ENCODE data around the gene APOL6. TPM values are rescaled to one million over a fixed set of nuclear protein-coding genes. Genes with fewer than 3 reads are reported as not detected.

The APOL6 gene
- total and polyA plus RNA-seq, 9 of the 15 experiments (the other 6 are each of a cell fraction or from before 2014, with no cell fraction given), result 0.29 to 1.2 (median 0.70) TPM

GRCh38 chr22:35630387-35630793 is 17.9 kb upstream of the APOL6 start:
- ATAC-seq (0 out of 3 replicates have a peak, but pooled peaks have one; percentile 16), FAIRE-seq (peak; percentile 11), DNase-seq (ENCODE audit: extremely low read depth in 1 of 4, low spot score in 3 of 4) (no peak)
- TF ChIP-seq KDM2B (CRISPR knock-in tag; IDR thresholded peaks at IDR 0.05), result no peak
- TF ChIP-seq USF2 (CRISPR knock-in tag; IDR thresholded peaks at IDR 0.05), result peak; percentile 61
- no peak for TF ChIP-seq HNRNPK (IDR thresholded peaks at IDR 0.05; ENCODE audit: low read depth, low read length, poor library complexity, severe bottlenecking)
- peak; percentile 35; the same call in 1 of the 2 replicates for TF ChIP-seq RAD51 (IDR thresholded peaks at IDR 0.05; ENCODE audit: borderline replicate concordance, low read depth)
- TF ChIP-seq USF1 (CRISPR knock-in tag; IDR thresholded peaks at IDR 0.05), result peak; percentile 68
- no peak for TF ChIP-seq ZFP91 (CRISPR knock-in tag; IDR thresholded peaks at IDR 0.05)
- peak; percentile 90 for TF ChIP-seq ZNF263 (CRISPR knock-in tag; IDR thresholded peaks at IDR 0.05; ENCODE audit: borderline replicate concordance)
- no peak for TF ChIP-seq HBP1 (CRISPR knock-in tag; IDR thresholded peaks at IDR 0.05)
- H3K9me1 ChIP-seq (ENCODE audit: control insufficient read depth, insufficient read depth, low read length), result no peaks in the 10 kb centered on the region
- no peak overlapping the region for H3K4me2 ChIP-seq (ENCODE audit: insufficient read depth, low read length)
- no peak overlapping the region for H3K4me3 ChIP-seq
- in situ Hi-C loops (cut with MboI), result no loop called here
- no peaks in the 10 kb centered on the region for H3K79me2 ChIP-seq (ENCODE audit: control insufficient read depth, insufficient read depth, low read length)
- H4K20me1 ChIP-seq (replicated peaks; ENCODE audit: control insufficient read depth, insufficient read depth, low read length), result no peaks in the 10 kb centered on the region
- ChIA-PET CTCF (ENCODE audit: low intra/inter-chr PET ratio) (no interaction called here), POLR2A (interaction anchor here (0.5 kb wide), 1 partner anchor 93 kb away, joined by 3 read pairs; no protein-coding TSS in a partner anchor)
- WGBS (ENCODE audit: insufficient coverage, low coverage, missing lambda C conversion rate), result 10% methylated on average over 2 of the region's 4 CpGs
- H3K36me3 ChIP-seq (ENCODE audit: control insufficient read depth, insufficient read depth, low read length), result no peaks in the 10 kb centered on the region
- H3K4me1 ChIP-seq (replicated peaks in 1 of 2; ENCODE audit: control insufficient read depth in 2 of 2, insufficient read depth in 2 of 2, low read length in 2 of 2), result peaks cover 5 to 7% of the 10 kb centered on the region in 2 experiments; a peak in 3 of 5 replicates
- H3K27me3 ChIP-seq (ENCODE audit: control insufficient read depth in 2 of 2, insufficient read depth in 2 of 2, low read length in 2 of 2), result no peaks in the 10 kb centered on the region; a peak in 1 of 5 replicates
- BruUV-seq (replicated peaks), result no TSS peak
- H2AFZ ChIP-seq (ENCODE audit: low read depth, low read length), result no peak overlapping the region
- no peaks in the 10 kb centered on the region for H3K9me3 ChIP-seq (replicated peaks; ENCODE audit: control insufficient read depth, insufficient read depth, low read depth, low read length)
- intact Hi-C loops (cut with micrococcal nuclease), result loop anchor here (5.0 to 10.0 kb wide), 2 partner anchors 204 to 292 kb away; no protein-coding TSS in a partner anchor
- H3K9ac ChIP-seq (ENCODE audit: insufficient read depth in 1 of 2, low read depth in 2 of 2, low read length in 2 of 2), result no peak overlapping the region
- H3K27ac ChIP-seq (ENCODE audit: extremely low read depth, low read depth, low read length), result no peak overlapping the region
